ENCODE data around the gene DPP7. TPM values are rescaled to one million over a fixed set of nuclear protein-coding genes. Genes with fewer than 3 reads are reported as not detected.
"Not testable (repeated sequence)": the region's sequence is repeated elsewhere in the genome, so short reads cannot be mapped to it uniquely, and the experiment has no call there.

Gene DPP7
- total RNA-seq, 1 donor from 2014 or later, result 75.3 TPM

DNA sequence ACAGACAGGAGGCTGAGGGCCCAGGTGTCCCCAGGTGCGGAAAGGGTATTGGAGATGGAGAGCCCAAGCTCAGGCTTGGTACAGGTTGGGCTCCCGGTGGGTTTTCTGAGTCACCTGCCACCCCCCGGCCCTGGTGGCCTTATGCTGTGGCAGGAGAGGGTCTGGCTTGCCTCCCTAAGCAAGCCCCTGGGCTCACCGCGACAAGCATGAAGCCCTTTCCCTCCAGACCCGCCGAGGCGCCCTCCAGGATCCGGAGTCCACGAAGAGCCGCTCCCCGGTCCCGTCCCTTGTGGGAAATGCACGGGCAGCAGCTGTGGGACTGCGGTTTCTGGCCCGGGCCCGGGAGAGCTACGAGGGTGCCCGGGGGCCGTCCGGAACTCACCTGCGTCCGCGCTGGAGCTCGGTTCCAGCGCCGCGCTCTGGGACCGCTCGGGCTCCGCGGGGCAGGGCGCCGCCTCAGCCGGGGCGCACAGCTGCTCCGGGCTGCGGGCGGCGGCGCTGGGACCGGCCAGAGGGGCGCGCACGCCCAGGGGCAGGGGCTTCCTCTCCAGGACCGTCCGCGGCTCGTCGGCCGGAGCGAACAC, 44.9 kb downstream of the DPP7 start:
- ATAC-seq, result no peak

DNA sequence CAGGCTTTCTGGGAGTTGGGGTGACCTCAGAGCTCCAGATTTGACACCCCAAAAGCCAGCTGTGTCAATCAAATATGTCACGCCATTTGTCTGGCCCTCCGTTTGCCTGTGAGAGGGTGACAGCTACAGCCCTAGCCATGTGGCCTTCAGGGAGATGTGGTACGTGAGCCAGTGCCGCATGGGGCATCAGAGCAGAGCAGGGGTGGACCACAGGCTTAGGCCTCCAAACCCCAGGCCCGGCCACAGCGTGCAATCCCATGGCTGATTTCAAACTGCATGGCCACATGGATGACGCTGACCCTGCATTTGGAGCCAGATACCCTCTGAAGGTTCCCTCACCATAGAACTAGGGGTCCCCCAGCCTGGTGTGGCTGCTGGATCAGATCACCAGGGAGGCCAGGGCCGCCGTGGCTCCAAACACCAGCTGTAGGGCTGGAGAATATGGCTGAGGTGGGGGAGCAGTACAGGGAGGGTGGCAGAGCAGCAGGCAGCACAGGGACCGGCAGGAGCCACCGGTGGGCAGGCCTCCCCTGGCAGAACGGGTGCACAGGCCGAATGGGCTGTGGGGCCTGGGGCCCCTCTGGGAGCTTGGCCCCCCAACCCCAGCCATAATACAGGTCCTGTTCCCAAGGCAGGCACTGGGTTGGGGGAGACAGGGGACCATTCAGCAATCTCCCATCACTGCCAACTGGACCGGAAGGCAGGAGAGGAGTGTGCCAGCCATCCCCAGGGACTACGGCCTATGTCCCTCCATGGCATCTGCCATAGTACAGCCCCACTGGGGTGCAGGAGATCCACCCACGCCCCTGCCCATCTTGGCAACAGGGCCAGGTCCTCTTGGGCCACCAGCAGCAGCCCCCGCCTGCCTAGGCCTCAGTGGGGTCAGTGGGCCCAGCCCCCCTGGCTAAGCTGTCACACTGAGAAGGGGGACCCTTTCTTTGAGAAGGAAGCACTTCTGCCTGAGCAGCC, 45.7 kb downstream of the DPP7 start:
- no peak for ATAC-seq

DNA sequence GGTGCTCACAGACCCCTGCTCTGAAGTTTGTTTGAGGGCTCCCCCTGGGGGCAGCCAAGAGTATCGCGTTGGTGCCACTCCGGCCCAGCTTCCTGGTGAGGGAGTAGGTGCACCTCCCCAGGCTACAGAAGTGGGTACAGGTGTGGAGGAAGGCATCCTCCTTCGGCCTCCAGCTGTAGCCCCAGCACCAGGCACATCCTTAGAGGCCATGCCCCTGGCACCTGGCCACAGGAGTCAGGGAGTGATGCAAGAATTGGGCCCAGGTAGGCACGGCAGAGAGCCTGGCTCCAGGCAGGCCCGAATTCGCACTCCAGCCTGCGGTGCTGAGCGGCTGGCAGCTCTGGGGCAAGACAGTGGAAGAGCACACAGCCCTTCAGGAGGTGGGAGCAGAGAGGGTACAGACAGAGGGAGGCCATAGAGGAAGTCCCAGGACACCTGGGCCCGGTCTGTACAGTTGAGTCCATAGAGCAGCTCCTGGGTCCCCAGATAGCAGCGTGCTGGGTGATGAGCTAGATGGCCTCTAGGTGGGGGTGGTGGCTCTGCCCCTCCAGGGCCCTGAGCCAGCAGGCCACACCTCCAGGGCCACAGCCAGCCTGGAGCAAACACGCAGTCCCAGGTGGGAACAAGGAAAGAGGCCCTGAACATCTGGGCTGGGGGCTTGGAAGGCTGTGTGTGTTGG, 46.5 kb downstream of the DPP7 start:
- peak; percentile 59 for ATAC-seq

- ATAC-seq, result no peak
Observed at GRCh38 chr9:137066096-137066861, 48.3 kb downstream of the DPP7 start.

GRCh38 chr9:137065336-137065967, 49.1 kb downstream of the DPP7 start:
- no peak for ATAC-seq

DNA sequence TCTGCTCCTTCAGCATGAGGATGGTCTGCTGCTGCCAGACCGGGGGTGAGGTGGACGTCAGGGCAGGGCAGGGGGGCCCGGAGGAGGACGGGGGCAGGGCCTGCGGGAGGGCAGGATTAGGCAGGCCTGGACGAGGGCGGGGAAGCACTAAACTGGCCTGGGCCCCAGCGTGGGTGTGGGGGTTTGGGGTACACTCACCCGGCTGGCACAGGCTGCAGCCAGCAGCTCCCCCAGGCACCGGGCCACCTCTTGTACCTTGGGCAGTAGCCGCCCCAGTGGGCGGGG, 49.7 kb downstream of the DPP7 start:
- no peak for ATAC-seq

GRCh38 chr9:137064027-137064879, 50.3 kb downstream of the DPP7 start:
- peak; percentile 44 for ATAC-seq

DNA sequence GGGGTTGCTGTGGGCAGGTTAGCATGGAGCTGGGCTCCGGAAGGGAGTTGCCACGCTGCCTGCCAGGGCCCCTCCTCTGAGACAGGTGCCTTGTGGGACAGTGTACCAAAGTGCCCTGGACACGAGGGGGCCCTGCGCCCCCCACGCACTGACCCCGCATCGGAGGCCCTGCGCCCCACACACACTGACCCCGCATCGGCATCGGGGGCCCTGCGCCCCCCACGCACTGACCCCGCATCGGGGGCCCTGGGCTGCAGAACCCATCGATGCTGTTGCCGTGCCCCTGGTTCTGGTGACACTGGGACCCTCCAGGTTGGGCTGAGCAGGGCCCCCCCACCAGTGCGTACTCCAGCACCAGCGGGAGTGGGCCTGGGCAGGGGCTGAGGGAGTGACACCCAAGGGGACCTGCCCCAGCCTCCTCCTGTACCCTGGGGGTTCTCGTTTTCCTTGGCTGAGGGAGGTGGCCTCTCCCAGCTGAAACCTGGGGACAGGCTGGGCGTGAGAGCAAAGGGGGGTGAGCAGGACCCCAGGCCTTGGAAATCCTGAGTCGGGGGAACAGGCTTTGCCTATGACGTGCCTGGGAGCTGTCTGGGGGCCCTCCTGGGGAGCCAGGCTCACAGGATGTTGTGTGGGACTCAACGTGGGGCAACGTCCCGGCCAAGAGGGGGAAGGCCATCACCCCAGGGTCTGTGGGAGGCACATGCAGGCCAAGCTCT, 51.1 kb downstream of the DPP7 start:
- ATAC-seq, result no peak

DNA sequence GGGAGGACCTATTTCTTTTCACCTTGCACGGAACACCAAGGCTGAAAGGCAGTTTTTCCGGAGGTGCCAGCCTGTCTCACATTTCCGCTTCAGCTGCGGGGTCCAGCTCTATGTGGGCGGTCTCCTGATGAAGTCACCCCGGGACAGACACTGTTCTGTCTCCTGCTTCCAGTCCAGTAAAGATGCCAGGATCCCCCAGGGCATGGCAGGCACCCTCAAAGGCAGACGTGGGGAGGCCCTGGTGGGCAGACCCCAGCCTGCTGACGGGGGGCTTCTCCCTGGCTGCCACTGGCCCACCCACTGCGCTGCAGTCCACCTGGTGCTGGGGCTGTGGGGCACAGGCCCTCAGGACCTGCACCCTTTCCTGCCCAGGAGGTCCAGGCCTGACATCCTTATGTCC, 51.7 kb downstream of the DPP7 start:
- not testable (repeated sequence) for ATAC-seq

GRCh38 chr9:137062384-137062783, 52.1 kb downstream of the DPP7 start:
- peak; percentile 42 for ATAC-seq

Other genes starting within 250 kb of the DPP7 start
- 296 TPM for gene EDF1, start 248.4 kb downstream of the DPP7 start, total RNA-seq
- 11.1 TPM for gene TRAF2, start 228.2 kb downstream of the DPP7 start, total RNA-seq
- gene FBXW5, start 170.0 kb downstream of the DPP7 start, total RNA-seq, result 71.9 TPM
- not detected for gene C8G, start 169.5 kb downstream of the DPP7 start, total RNA-seq
- 0.80 TPM for gene LCN12, start 162.5 kb downstream of the DPP7 start, total RNA-seq
- gene PTGDS, start 137.2 kb downstream of the DPP7 start, total RNA-seq, result 18.4 TPM
- gene LCNL1, start 131.7 kb downstream of the DPP7 start, total RNA-seq, result 0.20 TPM
- gene PAXX, start 122.3 kb downstream of the DPP7 start, total RNA-seq, result 33.1 TPM
- 154 TPM for gene CLIC3, start 118.2 kb downstream of the DPP7 start, total RNA-seq
- 2.0 TPM for gene ABCA2, start 86.5 kb downstream of the DPP7 start, total RNA-seq
- 0.12 TPM for gene FUT7, start 82.6 kb downstream of the DPP7 start, total RNA-seq
- gene NPDC1, start 68.6 kb downstream of the DPP7 start, total RNA-seq, result 26.6 TPM
- gene ENTPD2, start 60.7 kb downstream of the DPP7 start, total RNA-seq, result 2.9 TPM
- 13.8 TPM for gene SAPCD2, start 44.2 kb downstream of the DPP7 start, total RNA-seq
- gene UAP1L1, start 37.2 kb downstream of the DPP7 start, total RNA-seq, result 4.9 TPM
- 46.2 TPM for gene MAN1B1, start 27.7 kb downstream of the DPP7 start, total RNA-seq
- gene GRIN1, start 24.4 kb upstream of the DPP7 start, total RNA-seq, result 0.12 TPM
- 1.6 TPM for gene LRRC26, start 55.3 kb upstream of the DPP7 start, total RNA-seq
- gene TMEM210, start 57.3 kb upstream of the DPP7 start, total RNA-seq, result not detected
- gene ANAPC2, start 73.8 kb upstream of the DPP7 start, total RNA-seq, result 25.0 TPM
- 86.8 TPM for gene SSNA1, start 73.9 kb upstream of the DPP7 start, total RNA-seq
- gene TPRN, start 86.0 kb upstream of the DPP7 start, total RNA-seq, result 20.5 TPM
- 24.8 TPM for gene TMEM203, start 90.9 kb upstream of the DPP7 start, total RNA-seq
- gene NDOR1, start 91.0 kb upstream of the DPP7 start, total RNA-seq, result 8.6 TPM
- gene RNF208, start 107.5 kb upstream of the DPP7 start, total RNA-seq, result 11.2 TPM
- 156 TPM for gene CYSRT1, start 110.4 kb upstream of the DPP7 start, total RNA-seq
- 2.7 TPM for gene RNF224, start 112.8 kb upstream of the DPP7 start, total RNA-seq
- 0.68 TPM for gene SLC34A3, start 116.2 kb upstream of the DPP7 start, total RNA-seq
- gene TUBB4B, start 126.6 kb upstream of the DPP7 start, total RNA-seq, result 321 TPM
- not detected for gene STPG3, start 136.6 kb upstream of the DPP7 start, total RNA-seq
- 36.7 TPM for gene NELFB, start 140.6 kb upstream of the DPP7 start, total RNA-seq
- gene TOR4A, start 163.0 kb upstream of the DPP7 start, total RNA-seq, result 15.4 TPM
- gene NRARP, start 187.5 kb upstream of the DPP7 start, total RNA-seq, result 20.4 TPM